Measurements from ENCODE around the gene ASPSCR1.
A peak's percentile ranks its signal among the peaks of the same experiment; 100 is the strongest.

ASPSCR1 gene

DNA sequence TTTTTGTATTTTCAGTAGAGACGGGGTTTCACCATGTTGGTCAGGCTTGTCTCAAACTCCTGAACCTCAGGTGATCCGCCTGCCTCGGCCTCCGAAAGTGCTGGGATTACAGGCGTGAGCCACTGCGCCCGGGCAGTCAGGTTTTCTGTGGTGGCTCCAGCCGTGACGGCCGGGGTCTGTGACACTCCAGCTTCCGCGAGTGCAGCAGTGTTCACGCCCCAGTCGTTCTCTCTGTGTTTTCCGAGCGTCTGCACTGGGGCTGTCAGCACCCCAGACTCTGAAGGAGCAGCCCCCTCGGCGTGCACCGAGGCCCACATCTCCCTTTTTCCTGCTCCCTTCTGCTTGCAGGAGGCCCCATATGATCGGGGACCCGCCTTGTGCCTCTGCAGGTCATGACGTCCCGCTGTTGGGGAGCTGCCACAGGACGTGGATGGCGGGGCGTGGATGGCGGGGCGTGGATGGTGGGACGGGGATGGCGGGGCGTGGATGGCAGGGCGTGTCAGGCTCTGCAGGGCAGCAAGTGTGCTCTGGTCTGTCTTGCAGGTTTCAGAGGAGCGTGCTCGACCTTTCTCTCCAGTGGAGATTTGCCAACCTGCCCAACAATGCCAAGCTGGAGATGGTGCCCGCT lies 5.7 kb downstream of the ASPSCR1 start:
- no peak for DNase-seq

DNA sequence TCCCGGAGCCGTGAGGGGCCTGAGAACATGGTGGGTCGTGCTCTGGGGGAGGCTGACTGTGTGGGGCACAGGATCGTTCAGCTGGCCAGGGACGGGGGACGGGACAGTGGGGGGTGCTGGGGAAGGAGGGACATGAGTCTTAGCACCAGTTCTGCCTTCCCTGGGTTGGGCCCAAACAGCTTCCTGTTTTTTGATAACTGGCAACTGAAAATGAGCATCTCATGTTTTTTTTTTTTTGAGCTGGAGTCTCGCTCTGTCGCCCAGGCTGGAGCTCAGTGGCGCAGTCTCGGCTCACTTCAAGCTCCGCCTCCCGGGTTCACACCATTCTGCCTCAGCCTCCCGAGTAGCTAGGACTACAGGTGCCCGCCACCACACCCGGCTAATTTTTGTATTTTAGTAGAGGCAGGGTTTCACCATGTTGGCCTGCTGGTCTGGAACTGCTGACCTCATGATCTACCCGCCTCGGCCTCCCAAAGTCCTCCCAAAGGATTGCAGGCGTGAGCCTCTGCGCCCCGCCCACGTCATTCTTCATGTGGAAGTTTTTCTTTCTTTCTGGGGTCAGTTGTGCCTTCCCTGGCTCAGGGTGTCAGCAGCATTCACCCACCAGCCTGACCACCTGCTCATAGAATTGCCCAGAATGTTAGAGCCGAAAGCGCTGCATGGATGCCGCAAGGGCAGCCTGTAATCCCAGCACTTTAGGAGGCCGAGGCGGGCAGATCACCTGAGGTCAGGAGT lies 6.4 kb downstream of the ASPSCR1 start:
- no peak for DNase-seq

DNA sequence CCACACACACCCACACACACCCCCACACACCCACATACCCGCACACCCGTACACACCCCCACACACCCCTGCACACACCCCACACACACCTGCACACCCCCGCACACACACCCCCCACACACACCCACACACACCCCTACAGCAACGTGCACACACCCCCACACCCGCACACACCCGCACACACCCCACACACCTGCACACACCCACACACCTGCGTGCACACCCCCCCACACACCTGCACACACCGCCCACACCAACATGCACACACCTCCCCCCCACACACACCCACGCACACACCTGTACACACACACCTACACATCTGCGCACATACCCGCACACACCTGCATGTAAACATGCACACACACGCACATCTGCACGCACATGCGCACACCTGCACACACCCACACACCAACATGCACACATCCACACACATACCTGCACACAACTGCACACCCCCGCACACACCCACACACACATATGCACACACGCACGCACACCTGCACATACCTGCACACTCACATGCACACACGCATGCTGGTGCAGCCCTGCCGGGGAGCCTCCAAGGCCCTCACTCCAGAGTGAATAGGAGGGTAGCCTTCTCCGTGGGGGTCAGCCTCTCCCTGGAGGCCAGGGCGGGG lies 7.5 kb downstream of the ASPSCR1 start:
- no peak for DNase-seq

DNA sequence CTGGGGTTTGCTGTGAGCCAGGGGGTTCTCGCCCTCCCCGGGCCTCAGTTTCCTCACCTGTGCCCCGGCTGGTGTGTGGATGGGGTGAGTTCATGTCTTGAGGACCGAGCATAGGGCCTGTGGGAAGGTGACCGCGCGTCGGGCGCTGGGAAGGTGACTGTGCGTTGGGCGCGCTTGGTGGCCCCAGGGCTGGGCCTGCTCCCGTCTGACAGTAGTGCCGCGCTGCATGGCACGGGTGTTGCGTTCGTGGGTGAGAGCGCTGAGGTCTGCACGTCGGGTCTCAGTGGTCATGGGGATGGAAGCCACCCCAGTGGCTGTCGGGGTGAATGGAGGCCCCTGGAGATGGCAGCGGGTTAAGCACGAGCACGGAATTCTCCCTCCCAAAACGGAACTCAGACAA lies 9.2 kb downstream of the ASPSCR1 start:
- no peak for DNase-seq

DNA sequence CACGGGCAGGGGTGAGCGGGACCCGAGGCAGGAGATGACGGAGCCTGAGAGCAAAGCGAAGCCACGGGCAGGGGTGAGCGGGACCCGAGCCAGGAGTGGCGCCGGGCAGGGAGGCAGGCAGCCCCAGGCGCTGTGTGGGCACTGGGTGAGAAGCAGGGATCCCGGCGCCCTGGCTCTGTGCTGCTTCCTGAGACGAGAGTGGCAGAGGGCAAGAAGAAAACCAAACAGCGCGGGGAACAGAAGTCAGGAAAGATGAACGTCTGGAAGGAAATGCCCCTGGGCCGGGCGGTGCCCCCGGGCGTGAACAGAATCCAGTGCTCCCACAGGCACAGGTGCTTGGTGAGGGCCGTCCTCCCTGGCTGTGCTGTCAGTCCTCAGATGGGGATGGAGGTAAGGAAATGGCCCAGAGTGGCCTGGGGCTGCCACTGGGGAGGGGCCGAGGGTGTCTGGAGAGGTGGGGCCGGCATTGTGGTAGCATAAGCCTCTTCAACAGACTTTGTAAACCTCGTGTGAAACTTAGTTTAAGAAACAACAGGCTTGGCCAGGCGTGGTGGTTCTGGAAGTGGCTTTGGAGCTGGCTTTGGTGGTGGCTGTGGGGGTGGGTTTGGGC lies 9.8 kb downstream of the ASPSCR1 start:
- DNase-seq: no peak

DNA sequence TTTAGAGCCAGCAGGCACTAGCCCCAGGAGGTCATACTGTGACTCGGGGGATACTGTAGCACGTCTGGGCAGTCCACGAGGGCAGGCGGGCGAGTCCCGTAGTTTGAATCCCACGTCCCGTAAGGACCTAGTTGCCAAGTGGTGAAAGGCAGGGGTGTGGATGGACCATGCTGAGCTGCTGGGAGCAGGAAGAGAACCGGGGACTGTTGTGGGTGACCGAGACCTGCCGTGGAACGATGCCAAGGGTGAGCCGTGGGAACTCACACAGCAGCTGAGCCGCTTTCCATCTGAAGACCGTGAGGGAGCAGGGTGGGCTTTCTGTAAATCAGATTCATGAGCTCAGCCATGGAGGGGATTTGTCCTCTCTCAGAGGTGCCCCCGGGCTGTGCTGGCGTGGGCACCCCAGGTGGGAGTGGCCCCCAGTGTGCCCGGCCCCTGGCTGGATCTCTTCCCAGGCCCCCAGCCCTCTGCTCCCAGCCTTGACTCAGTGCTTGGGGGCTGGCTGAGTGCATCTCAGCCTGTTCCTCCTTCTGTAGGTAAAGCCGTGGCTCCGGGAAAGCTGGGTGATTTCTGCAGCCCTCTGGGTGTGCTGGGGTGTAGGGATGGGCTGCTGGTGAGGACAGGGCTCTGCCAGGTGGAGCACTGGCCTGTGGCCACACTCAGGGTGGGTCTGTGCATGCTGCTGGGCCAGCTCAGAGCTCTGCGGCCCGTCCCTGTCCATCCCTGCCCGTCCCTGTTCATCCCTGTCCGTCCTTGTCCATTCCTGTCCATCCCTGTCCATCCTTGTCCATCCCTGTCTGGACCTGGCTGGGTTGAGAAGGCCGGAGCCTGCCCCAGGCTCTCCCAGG lies 13.6 kb downstream of the ASPSCR1 start:
- DNase-seq: no peak

DNA sequence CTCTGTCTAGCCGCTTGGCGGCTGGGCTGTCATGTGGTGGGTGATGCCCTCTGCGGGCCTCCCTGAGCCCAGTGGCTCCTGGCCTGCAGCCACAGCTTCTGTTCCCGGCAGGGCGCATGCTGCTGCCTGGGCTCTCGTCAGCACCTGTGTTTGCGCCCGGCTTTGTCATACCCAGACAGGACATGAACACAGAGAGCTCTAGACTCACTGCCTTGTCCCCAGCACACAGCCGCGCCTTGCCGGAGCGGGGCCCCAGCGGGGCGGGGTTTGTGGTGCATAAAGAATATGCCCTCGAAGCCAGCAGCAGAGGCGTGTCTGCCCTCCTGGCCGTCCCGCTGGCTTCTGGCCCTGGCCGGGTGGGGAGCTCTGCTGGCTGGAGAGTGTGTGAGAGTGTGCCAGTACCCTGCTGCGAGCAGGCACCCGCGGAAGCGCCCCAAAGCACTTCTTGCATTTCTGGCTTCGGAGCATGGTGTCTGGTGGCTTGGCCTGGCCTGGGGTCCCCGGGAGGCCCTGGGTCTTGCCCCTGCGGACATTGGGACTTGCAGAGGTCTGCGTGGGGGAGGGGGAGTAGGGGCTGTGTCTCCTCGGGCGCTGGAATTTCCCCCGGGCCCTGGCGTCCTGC lies 14.4 kb downstream of the ASPSCR1 start:
- peak; percentile 85 for DNase-seq

DNA sequence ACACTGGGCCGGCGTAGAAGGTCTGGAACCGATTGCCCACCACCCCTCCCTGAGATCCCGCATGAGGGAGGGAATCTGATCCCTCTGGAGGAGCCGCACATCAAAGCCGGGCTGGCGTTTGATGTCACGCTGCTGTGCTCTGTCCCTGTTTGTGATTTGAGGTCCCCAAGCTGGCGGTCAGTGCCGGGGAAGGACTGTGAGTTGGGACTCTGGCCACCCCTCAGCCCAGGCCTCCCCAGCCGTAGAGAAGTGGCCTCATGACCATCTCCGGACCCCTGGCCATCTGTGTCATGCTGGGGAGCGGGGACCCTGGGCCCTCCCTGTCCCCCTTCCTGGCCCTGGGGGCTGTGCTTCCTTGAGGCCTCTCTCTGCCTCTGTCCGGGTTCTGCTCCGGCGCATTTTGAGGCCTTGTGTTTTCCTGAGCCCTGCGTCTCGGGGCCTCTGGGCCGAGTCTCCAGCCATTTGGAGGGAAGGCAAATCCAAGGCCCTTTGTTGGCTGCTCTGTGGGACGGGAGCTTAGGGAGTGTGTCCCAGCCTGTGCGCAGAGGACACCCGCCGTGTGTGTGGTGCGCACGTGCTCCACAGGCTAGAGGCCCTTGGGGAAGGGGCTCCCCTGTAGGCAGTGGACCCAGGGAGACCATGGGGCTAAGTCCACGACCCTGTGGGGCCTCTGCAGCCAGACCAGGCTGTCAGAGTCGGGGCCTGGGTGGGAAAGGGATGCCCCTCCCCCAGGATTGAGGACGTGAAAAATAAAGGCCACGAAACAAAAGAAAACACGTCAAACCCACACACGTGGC lies 15.1 kb downstream of the ASPSCR1 start:
- DNase-seq: no peak

DNA sequence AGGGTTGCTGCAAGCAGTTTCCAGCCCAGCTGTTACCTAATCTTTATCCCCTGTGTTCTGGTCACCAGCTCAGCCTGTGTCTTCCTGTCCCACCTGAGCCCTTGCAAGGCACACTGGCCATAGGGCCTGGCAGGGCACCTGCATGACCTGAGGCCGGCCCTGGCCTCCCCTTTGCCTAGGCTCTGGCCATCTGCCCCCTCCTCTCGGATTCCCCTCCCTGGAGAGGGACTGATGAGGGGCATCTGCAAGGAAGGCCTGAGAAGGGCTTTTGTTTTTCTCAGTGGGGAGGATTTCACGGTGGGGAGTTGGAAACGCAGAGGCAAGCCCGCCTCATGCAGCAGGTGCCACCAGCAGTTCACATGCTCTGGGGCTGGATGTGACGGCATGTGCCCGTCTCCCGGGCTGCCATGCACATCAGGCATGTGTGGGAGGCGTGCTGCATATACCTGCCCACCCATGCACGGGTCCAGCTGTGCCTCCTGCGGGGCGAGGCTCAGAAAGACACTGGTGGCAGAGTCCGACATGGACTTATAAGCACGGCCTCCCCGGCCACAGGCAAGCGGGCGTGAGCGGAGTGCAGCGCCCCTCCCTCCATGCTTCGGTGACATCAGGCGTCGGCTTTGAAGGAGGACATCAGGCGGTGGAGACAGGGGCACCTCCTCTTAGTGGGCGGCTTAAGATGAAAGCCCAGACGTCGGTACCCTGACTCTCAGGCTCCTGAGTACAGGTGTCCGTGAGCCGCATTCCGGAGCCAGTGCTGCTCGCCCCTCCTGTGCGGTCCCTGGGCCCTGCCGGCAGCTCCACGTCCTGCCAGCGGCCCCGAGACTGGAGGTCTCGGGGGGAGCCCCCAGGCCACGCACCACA lies 16.5 kb downstream of the ASPSCR1 start:
- DNase-seq: no peak

DNA sequence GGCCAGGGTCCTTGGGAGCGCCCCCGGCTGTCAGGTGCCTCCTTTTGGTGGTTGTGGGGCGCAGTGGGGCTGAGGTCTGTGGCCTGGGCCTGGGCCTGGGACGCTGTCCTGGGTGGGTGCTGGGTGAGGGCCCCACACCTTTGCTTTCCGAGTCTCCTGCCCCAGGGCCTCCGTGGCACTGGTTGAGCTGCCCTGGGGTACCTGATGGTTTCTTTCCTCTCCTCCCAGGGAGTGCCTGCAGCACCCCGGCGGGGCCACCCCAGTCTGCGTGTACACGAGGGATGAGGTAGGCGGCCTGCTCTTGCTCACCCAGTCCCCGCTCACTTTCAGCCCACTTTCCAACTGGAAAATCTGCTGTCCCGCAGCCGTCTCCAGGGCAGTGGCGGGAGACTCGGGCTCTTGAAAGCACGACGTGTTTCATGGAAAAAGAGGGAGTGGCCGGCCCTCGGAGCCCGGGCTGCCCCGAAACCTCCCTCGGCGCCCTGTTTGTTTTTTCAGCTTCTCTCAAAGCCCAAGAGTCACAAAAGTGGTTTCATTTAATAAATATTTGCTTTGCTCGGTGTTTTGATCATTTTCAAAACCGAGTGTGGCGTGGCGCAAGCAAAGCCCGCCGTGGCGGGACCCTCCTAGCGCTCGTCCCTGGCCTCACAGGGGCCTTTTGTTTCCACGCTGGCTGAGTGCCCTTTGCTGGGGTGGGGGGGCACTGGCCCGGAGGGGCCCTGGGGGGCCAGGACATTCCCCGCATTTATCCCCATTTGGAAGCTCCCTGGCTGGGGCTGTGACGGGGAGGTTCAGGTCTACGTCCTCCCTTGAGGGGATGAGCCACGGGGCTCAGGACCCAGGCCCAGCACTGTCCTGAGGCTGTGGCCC lies 17.4 kb downstream of the ASPSCR1 start:
- DNase-seq: no peak

DNA sequence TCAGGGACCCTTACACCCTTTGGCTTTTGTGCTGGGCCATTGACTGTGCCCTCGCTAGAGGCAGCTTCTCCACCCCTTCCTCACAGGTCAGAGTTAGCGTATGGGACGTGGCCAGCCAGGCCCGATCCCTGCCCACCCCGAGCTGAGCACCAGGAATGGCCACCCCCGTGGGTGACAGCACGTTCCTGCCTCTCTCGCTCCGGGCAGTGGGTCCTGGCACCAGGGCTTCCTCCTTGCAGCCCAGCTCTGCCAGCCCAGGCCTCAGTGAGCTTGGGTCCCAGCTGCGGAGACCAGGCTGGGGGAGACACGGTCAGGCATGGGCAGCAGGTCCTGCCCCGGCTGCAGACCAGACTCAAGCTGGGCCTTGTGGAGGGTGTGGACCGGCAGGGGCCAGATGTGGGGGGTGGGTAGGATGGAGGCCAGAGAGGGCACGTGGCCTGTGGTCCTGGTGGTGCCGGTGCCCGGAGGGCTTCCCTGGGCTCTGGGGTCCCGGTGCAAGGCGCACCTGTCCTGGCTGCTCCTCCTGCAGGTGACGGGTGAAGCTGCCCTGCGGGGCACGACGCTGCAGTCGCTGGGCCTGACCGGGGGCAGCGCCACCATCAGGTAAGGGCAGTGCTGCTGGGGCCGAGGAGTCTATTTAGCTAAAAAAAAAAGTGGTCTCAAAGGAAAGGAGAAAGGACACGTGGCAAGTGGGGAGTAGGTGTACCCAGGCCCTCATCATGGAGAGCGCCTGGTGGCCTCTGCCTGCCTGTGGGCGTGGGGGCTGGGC lies 18.2 kb downstream of the ASPSCR1 start:
- no peak for DNase-seq

DNA sequence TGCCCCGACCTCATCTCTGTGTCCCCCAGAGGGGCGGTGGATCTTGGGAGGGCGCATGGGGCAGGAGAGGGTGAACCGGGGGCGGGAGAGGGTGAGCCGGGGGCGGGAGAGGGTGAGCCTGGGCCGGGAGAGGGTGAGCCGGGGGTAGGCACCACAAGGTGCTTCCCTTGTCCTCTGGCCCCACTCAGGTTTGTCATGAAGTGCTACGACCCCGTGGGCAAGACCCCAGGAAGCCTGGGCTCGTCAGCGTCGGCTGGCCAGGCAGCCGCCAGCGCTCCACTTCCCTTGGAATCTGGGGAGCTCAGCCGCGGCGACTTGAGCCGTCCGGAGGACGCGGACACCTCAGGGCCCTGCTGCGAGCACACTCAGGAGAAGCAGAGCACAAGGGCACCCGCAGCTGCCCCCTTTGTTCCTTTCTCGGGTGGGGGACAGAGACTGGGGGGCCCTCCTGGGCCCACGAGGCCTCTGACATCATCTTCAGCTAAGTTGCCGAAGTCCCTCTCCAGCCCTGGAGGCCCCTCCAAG lies 18.9 kb downstream of the ASPSCR1 start:
- no peak for DNase-seq

DNA sequence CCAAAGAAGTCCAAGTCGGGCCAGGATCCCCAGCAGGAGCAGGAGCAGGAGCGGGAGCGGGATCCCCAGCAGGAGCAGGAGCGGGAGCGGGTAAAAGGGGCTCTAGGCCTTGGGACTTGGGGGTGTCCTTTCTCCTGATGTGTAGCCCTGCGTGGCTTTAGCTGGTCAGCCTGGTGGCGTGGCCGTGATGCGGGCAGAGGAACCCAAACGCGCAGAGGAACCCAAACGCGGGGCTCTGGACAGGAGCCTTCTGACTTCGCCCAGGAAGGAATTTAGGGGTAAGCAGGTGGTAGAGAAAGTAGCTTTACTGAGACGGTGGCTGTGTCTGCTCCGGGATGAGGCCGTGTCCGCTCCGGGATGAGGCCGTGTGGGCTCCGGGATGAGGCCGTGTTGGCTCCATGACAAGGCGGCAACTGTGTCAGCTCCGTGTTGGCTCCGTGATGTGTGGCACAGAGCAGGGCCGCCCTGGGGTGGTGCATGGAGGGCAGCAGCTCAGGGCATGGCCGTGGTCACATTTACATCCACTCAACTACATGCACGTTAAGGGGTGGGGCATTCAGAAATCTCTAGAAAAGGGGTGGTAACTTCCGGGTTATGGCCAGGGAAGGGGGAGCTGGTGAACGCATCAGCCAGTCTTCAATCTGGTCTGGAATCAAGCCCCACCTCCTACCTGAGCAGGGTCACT lies 19.5 kb downstream of the ASPSCR1 start:
- no peak for DNase-seq

DNA sequence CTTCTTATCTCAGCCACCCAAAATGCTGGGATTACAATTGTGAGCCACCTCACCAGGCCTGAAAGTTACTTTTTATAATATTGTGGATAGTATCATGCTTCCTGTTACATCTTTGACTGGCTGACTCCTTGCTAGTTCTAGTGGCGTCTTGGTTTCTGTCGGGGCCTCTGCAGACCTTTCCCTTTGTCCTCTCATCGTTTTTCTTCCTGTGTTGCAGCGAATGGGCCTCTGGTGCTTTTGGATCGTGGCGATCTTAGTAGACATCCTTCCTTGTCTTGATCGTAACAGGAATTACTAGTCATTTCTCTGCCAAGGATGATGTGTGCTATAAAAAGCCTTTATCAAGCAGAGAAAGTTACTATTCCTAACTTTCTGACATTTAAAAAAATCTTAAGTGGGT lies 20.8 kb downstream of the ASPSCR1 start:
- DNase-seq: no peak

DNA sequence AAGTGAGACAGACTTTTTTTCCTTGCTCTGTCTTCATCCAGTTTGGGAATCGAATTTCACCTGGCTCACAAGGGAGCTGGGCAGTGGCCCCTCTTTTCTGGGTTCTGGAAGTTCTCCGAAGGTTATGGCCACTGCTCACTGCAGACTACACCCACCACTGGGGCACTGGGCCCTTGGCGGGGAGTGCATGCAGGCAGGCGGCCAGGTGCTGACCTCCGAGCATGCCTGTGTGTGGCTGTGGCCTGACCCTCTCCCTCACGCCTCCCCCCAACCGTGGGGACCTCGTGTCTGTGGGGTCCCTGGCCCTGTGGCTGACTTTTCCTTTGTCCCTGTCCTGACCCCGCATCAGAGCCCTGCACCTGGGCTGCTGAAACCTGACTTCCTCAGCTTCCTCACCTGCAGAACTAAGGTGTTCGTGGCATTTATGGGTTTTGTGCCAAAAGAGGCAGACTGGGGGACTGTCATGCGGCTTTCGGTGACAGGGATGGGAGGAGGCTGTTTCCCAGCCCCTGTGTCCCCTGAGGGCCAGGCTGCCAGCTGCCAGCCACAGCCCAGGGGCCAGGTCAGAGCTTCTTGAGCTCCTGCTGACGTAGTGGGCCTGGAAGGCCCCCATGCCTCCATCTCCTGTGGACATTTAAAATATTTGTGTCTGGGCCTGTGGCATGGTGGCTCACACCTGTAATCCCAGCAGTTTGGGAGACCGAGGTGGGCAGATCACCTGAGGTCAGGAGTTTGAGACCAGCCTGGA lies 21.4 kb downstream of the ASPSCR1 start:
- DNase-seq: no peak

DNA sequence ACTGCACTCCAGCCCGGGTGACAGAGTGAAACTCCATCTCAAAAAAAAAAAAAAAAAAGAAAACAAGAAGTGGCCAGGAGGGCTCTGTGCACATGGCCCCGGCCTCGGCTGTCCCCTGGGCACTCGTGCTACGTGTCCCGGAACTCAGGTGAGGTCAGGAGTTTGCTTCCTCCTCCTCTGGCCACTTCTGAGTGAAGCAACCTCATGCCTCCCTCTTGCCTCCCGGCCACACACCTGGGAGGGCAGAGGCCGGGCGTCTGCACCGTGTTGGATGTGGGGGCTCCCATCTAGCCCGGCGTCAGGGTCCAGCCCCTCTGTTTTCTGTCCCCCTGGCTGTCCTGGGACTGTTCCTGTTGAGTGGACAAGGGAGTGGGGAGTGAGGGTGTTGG lies 22.2 kb downstream of the ASPSCR1 start:
- DNase-seq: no peak

All from NCI-H2029 (cell line).